Measurements from ENCODE around the gene ARHGAP1.

ARHGAP1 gene

GRCh38 chr11:46639197-46639839 lies 61.1 kb downstream of the ARHGAP1 start:
- no peak for DNase-seq

- peak in 4 of 14 donors; percentile 7 to 14 (median 14) for DNase-seq
Observed at GRCh38 chr11:46637546-46637945, 62.9 kb downstream of the ARHGAP1 start.

- no peak for DNase-seq
Observed at GRCh38 chr11:46635557-46636139, 64.8 kb downstream of the ARHGAP1 start.

GRCh38 chr11:46633291-46634217 lies 66.9 kb downstream of the ARHGAP1 start:
- no peak for DNase-seq

- DNase-seq = no peak
Observed at GRCh38 chr11:46632502-46632901, 67.9 kb downstream of the ARHGAP1 start.

- DNase-seq = no peak
Observed at GRCh38 chr11:46631676-46632075, 68.7 kb downstream of the ARHGAP1 start.

GRCh38 chr11:46630237-46630636 lies 70.2 kb downstream of the ARHGAP1 start:
- no peak for DNase-seq

- DNase-seq = no peak
Observed at GRCh38 chr11:46628961-46629360, 71.5 kb downstream of the ARHGAP1 start.

Data from C1 segment of cervical spinal cord (tissue), 14 donors.